Activated CD4-positive, alpha-beta T cell treated with anti-CD3 and anti-CD28 coated beads for 36 hours (primary cell): Measurements from ENCODE around the gene REEP3. TPM values are rescaled to one million over a fixed set of nuclear protein-coding genes. Genes with fewer than 3 reads are reported as not detected.
"Not testable (repeated sequence)": the region's sequence is repeated elsewhere in the genome, so short reads cannot be mapped to it uniquely, and the experiment has no call there.

Source experiments
- ATAC-seq: fragments of 200-7000 bp; cut with Tn5 transposase; one replicate; pipeline ENCODE4 v1.10.0; 2021; ENCODE audit warnings: mild to moderate bottlenecking, moderate library complexity
- CTCF ChIA-PET: fragments of 350-600 bp; sonication (Branson Sonifier 250); formaldehyde crosslinking; loops from one replicate; lab custom pipeline; 2021; ENCODE audit warnings: antibody characterized with exemption; lab: Charles Lee
- POLR2A ChIA-PET: fragments of 350-600 bp; sonication (Branson Sonifier 250); formaldehyde crosslinking; loops from one replicate; lab custom pipeline; 2021; ENCODE audit warnings: antibody characterized with exemption, inconsistent platforms; lab: Charles Lee
- DNase-seq: peaks from one replicate; pipeline ENCODE4 v3.0.0-alpha.2; 2020
- H3K27ac Mint-ChIP-seq: one replicate; pipeline ENCODE4 v1.8.0; 2021; ENCODE audit warnings: mixed read lengths
- H3K27me3 Mint-ChIP-seq: one replicate; pipeline ENCODE4 v1.8.0; 2021; ENCODE audit warnings: mixed read lengths
- H3K36me3 Mint-ChIP-seq: one replicate; pipeline ENCODE4 v1.8.0; 2021; ENCODE audit warnings: low read depth, mixed read lengths
- H3K4me1 Mint-ChIP-seq: one replicate; pipeline ENCODE4 v1.8.0; 2021; ENCODE audit warnings: mixed read lengths
- H3K4me3 Mint-ChIP-seq: one replicate; pipeline ENCODE4 v1.8.0; 2021; ENCODE audit warnings: mild to moderate bottlenecking, moderate library complexity, mixed read lengths
- H3K9me3 Mint-ChIP-seq: one replicate; pipeline ENCODE4 v1.8.0; 2021; ENCODE audit warnings: low read depth, mixed read lengths
- intact Hi-C, 2 experiments: fragments of 100-400 bp; cut with DNase I in 1 of 2; cut with micrococcal nuclease in 1 of 2; formaldehyde crosslinking; loops; one replicate each; pipeline versions ENCODE4 v1.14.2 to v1.15.1; 2022 to 2024; cut with DNase I, micrococcal nuclease
- total RNA-seq, 2 experiments: library from RNA; stranded (reverse); gene quantifications; one replicate each; pipeline ENCODE4 v1.2.3, GENCODE V29; 2021

REEP3 gene
- total RNA-seq, 2 experiments from 2014 or later, result 15.9 to 20.9 TPM

- POLR2A ChIA-PET, result no interaction called here
- CTCF ChIA-PET, result interaction anchor here (1.6 kb wide), 1 partner anchor 10 kb away, joined by 5 read pairs; no protein-coding TSS in a partner anchor
- H3K9me3 Mint-ChIP-seq, result no peaks in the 10 kb centered on the region
These were observed 28.2 kb upstream of the REEP3 start for GRCh38 chr10:63493004-63493403.

DNA sequence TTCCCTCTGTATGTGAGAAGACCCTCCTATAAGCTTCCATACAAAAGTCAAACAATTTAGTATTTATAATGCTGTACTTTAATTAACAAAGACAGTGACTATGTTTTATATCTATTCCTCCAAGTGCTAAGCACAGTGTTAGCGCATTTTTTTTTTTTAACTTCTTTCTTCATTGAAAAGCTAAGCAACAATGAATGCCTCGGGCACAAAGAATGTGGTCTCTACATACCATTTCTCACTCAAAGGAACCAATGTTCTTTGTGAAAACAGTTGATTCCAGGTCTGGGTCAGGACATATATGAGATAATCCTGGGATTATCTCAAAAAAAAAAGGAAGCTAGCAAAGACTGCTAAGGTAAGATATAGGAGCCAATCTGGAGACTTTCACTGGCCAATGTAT lies 26.2 kb upstream of the REEP3 start:
- Mint-ChIP-seq H3K4me3 (no peak overlapping the region), H3K4me1 (peaks cover 21% of the 10 kb centered on the region), H3K36me3 (peaks cover 12% of the 10 kb centered on the region), H3K27me3 (no peaks in the 10 kb centered on the region), H3K27ac (no peak overlapping the region), H3K9me3 (no peaks in the 10 kb centered on the region)
- DNase-seq (no peak), ATAC-seq (no peak)
- CTCF ChIA-PET, result interaction anchor here (1.7 kb wide), 1 partner anchor 329 kb away, joined by 5 read pairs; no protein-coding TSS in a partner anchor
- intact Hi-C loops, result no loop called here
- POLR2A ChIA-PET, result no interaction called here

More at GRCh38 chr10:63493004-63493403, 28.2 kb upstream of the REEP3 start:
- no peak overlapping the region for H3K4me3 Mint-ChIP-seq
- H3K27ac Mint-ChIP-seq, result no peak overlapping the region
- peaks cover 12% of the 10 kb centered on the region for H3K36me3 Mint-ChIP-seq
- peaks cover 20% of the 10 kb centered on the region for H3K4me1 Mint-ChIP-seq
- ATAC-seq, result no peak
- no peak for DNase-seq
- H3K27me3 Mint-ChIP-seq, result no peaks in the 10 kb centered on the region
- intact Hi-C loops, result no loop called here

- ATAC-seq (no peak), DNase-seq (no peak)
- Mint-ChIP-seq H3K9me3 (no peaks in the 10 kb centered on the region), H3K27me3 (no peaks in the 10 kb centered on the region), H3K4me1 (peaks cover 20% of the 10 kb centered on the region), H3K36me3 (peaks cover 15% of the 10 kb centered on the region), H3K4me3 (no peak overlapping the region), H3K27ac (no peak overlapping the region)
- ChIA-PET CTCF (no interaction called here), POLR2A (no interaction called here)
- intact Hi-C loops, result no loop called here
These were observed 24.6 kb upstream of the REEP3 start for GRCh38 chr10:63496561-63496960.

DNA sequence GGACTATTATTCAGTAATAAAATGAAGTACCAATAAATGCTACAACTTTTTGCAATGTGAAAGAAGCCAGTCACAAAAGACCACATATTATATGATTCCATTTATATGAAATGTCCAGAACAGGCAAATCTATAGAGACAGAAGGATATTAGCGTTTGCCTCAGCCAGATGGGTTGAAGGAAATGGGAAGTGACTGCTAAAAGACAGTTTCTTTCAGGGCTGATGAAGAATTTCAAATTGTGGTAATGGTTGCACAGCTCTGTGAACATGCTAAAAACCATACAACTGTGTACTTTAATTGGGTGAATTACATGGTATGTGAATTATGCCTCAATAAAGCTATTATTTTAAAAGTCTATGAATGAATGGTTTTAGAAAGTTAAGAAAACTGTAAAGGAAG lies 23.9 kb upstream of the REEP3 start:
- H3K4me3 Mint-ChIP-seq, result no peak overlapping the region
- H3K27ac Mint-ChIP-seq, result no peak overlapping the region
- ATAC-seq (no peak), DNase-seq (no peak)
- peaks cover 15% of the 10 kb centered on the region for H3K36me3 Mint-ChIP-seq
- H3K9me3 Mint-ChIP-seq, result no peaks in the 10 kb centered on the region
- ChIA-PET POLR2A (interaction anchor here (0.7 kb wide), 2 partner anchors 8 to 192 kb away, joined by 3 read pairs; no protein-coding TSS in a partner anchor), CTCF (interaction anchor here (0.7 kb wide), 1 partner anchor 254 kb away, joined by 3 read pairs; no protein-coding TSS in a partner anchor)
- intact Hi-C loops, result no loop called here
- H3K4me1 Mint-ChIP-seq, result peaks cover 14% of the 10 kb centered on the region
- H3K27me3 Mint-ChIP-seq, result no peaks in the 10 kb centered on the region

- ChIA-PET CTCF (no interaction called here), POLR2A (no interaction called here)
- intact Hi-C loops, result no loop called here
- Mint-ChIP-seq H3K36me3 (peaks cover 15% of the 10 kb centered on the region), H3K4me1 (peaks cover 10% of the 10 kb centered on the region), H3K27ac (no peak overlapping the region), H3K4me3 (no peak overlapping the region), H3K9me3 (no peaks in the 10 kb centered on the region), H3K27me3 (no peaks in the 10 kb centered on the region)
- ATAC-seq, result no peak
- no peak for DNase-seq
These were observed 22.5 kb upstream of the REEP3 start for GRCh38 chr10:63498665-63499064.

DNA sequence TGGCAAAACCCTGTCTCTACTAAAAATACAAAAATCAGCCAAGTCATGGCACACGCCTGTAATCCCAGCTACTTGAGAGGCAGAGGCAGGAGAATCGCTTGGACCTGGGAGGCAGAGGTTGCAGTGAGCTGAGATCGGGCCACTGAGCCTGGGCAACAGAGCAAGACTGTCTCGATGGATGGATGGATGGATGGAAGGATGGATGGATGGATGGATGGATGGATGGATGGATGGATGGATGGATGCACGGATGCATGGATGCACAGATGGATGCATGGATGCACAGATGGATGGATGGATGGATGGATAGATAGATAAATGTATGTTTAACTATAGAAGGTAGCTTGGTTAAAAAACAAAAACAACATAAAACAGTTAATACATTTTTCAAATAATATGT lies 20.6 kb upstream of the REEP3 start:
- Mint-ChIP-seq H3K36me3 (peaks cover 12% of the 10 kb centered on the region), H3K4me1 (peaks cover 14% of the 10 kb centered on the region)
- POLR2A ChIA-PET, intact Hi-C loops, H3K9me3 Mint-ChIP-seq, H3K4me3 Mint-ChIP-seq, DNase-seq, ATAC-seq, H3K27ac Mint-ChIP-seq, H3K27me3 Mint-ChIP-seq: not testable (repeated sequence)
- CTCF ChIA-PET, result interaction anchor here (0.9 to 2.2 kb wide), 2 partner anchors 10 to 11 kb away, joined by 3 to 6 read pairs; no protein-coding TSS in a partner anchor

DNA sequence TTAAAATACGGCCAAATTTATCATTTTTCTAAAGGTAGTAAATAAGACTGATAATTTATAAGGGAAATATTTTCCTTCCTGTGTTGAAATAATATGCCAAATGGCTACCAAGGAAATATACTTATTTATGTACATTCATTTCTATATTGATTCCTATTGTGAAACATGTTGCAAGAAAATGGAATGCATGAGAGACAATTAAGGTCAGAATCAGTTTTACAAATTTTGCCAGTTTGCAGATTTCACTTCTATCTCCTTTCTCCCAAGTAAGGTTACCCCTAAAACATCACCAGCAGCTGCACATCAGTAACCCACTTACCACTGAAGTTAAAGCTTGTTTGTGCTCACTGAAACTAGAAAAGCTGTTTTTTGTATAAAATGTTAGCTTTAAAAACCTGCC lies 19.2 kb upstream of the REEP3 start:
- DNase-seq (no peak), ATAC-seq (no peak)
- CTCF ChIA-PET, result interaction anchor here (0.6 to 1.3 kb wide), 4 partner anchors 8 to 776 kb away, joined by 3 to 4 read pairs (median 4); no protein-coding TSS in a partner anchor
- H3K4me3 Mint-ChIP-seq, result no peak overlapping the region
- H3K27me3 Mint-ChIP-seq, result no peaks in the 10 kb centered on the region
- peaks cover 11% of the 10 kb centered on the region for H3K4me1 Mint-ChIP-seq
- H3K9me3 Mint-ChIP-seq, result no peaks in the 10 kb centered on the region
- H3K36me3 Mint-ChIP-seq, result peaks cover 7% of the 10 kb centered on the region
- intact Hi-C loops, result no loop called here
- H3K27ac Mint-ChIP-seq, result no peak overlapping the region
- POLR2A ChIA-PET, result no interaction called here

GRCh38 chr10:63502832-63503231 lies 18.4 kb upstream of the REEP3 start:
- no peak overlapping the region for H3K27ac Mint-ChIP-seq
- H3K36me3 Mint-ChIP-seq, result peaks cover 9% of the 10 kb centered on the region
- no peaks in the 10 kb centered on the region for H3K9me3 Mint-ChIP-seq
- H3K4me1 Mint-ChIP-seq, result peaks cover 12% of the 10 kb centered on the region
- ATAC-seq, result no peak
- DNase-seq, result no peak
- intact Hi-C loops, result no loop called here
- no peaks in the 10 kb centered on the region for H3K27me3 Mint-ChIP-seq
- CTCF ChIA-PET, result interaction anchor here (1.3 to 1.5 kb wide), 2 partner anchors 9 to 10 kb away, joined by 4 to 5 read pairs; no protein-coding TSS in a partner anchor
- H3K4me3 Mint-ChIP-seq, result no peak overlapping the region
- POLR2A ChIA-PET, result no interaction called here

- H3K36me3 Mint-ChIP-seq, result peaks cover 9% of the 10 kb centered on the region
- no peak for ATAC-seq
- no peak overlapping the region for H3K27ac Mint-ChIP-seq
- H3K4me3 Mint-ChIP-seq, result no peak overlapping the region
- intact Hi-C loops, result no loop called here
- no peak for DNase-seq
- no peaks in the 10 kb centered on the region for H3K9me3 Mint-ChIP-seq
- H3K27me3 Mint-ChIP-seq, result no peaks in the 10 kb centered on the region
- H3K4me1 Mint-ChIP-seq, result peaks cover 12% of the 10 kb centered on the region
- ChIA-PET POLR2A (no interaction called here), CTCF (interaction anchor here (1.3 to 1.5 kb wide), 2 partner anchors 10 to 11 kb away, joined by 4 to 5 read pairs; no protein-coding TSS in a partner anchor)
These were observed 17.8 kb upstream of the REEP3 start for GRCh38 chr10:63503395-63503794.

- ATAC-seq, result no peak
- H3K4me1 Mint-ChIP-seq, result peaks cover 16% of the 10 kb centered on the region
- H3K27ac Mint-ChIP-seq, result no peak overlapping the region
- intact Hi-C loops, result no loop called here
- ChIA-PET CTCF (interaction anchor here (0.6 to 1.5 kb wide), 3 partner anchors 12 to 337 kb away, joined by 3 to 5 read pairs (median 5); no protein-coding TSS in a partner anchor), POLR2A (no interaction called here)
- H3K4me3 Mint-ChIP-seq, result no peak overlapping the region
- no peak for DNase-seq
- no peaks in the 10 kb centered on the region for H3K9me3 Mint-ChIP-seq
- H3K36me3 Mint-ChIP-seq, result peaks cover 9% of the 10 kb centered on the region
- no peaks in the 10 kb centered on the region for H3K27me3 Mint-ChIP-seq
These were observed 16.9 kb upstream of the REEP3 start for GRCh38 chr10:63504145-63504881.

- ChIA-PET CTCF (interaction anchor here (0.6 to 1.4 kb wide), 3 partner anchors 232 to 339 kb away, joined by 3 to 5 read pairs (median 3); no protein-coding TSS in a partner anchor), POLR2A (interaction anchor here (0.5 to 0.6 kb wide), 2 partner anchors 221 to 246 kb away, joined by 3 read pairs; no protein-coding TSS in a partner anchor)
- H3K27me3 Mint-ChIP-seq, result no peaks in the 10 kb centered on the region
- no peak overlapping the region for H3K4me3 Mint-ChIP-seq
- ATAC-seq (no peak), DNase-seq (no peak)
- intact Hi-C loops, result no loop called here
- H3K4me1 Mint-ChIP-seq, result peaks cover 23% of the 10 kb centered on the region
- no peaks in the 10 kb centered on the region for H3K9me3 Mint-ChIP-seq
- no peak overlapping the region for H3K27ac Mint-ChIP-seq
- peaks cover 9% of the 10 kb centered on the region for H3K36me3 Mint-ChIP-seq
These were observed 15.6 kb upstream of the REEP3 start for GRCh38 chr10:63505562-63505961.
